Keratinocyte (primary cell): ENCODE measurements around the gene OTUD7B. TPM values are rescaled to one million over a fixed set of nuclear protein-coding genes. Genes with fewer than 3 reads are reported as not detected.
A peak's percentile ranks its signal among the peaks of the same experiment; 100 is the strongest.

Source experiments
- DNase-seq: peaks from one replicate; pipeline ENCODE4 v3.0.0-alpha.2; 2011; ENCODE audit warnings: low read depth, missing footprints, low spot score
- FAIRE-seq: peaks from 2 replicates; lab custom pipeline; 2011; peaks lifted over from hg19 to GRCh38; lab: Jason Lieb, UNC
- H2AFZ ChIP-seq: 2 replicates; pipeline ENCODE4 v1.6.0; 2012; ENCODE audit warnings: low read length, control low read depth, inconsistent platforms; ENCODE audit not compliant: control insufficient read depth
- H3K27ac ChIP-seq: 2 replicates; pipeline ENCODE4 v1.5.1; 2011; ENCODE audit warnings: low read length; ENCODE audit not compliant: control insufficient read depth, insufficient read depth
- H3K27me3 ChIP-seq: 3 replicates; pipeline ENCODE4 v1.6.0; 2011; ENCODE audit warnings: low read length; ENCODE audit not compliant: control insufficient read depth, insufficient read depth; ENCODE audit errors: extremely low read depth
- H3K36me3 ChIP-seq, 2 experiments: 2 replicates in 1 of 2; 3 replicates in 1 of 2; pipeline ENCODE4 v1.5.1; 2011; ENCODE audit warnings: low read length in 2 of 2, mild to moderate bottlenecking in 1 of 2; ENCODE audit not compliant: control insufficient read depth in 2 of 2, insufficient read depth in 2 of 2; ENCODE audit errors: extremely low read depth in 1 of 2
- H3K4me1 ChIP-seq: 3 replicates; pipeline ENCODE4 v1.5.1; 2011; ENCODE audit warnings: low read length; ENCODE audit not compliant: control insufficient read depth, insufficient read depth; ENCODE audit errors: extremely low read depth
- H3K4me2 ChIP-seq: 3 replicates; pipeline ENCODE4 v1.6.0; 2011; ENCODE audit warnings: low read depth, low read length; ENCODE audit not compliant: control insufficient read depth, insufficient read depth; ENCODE audit errors: extremely low read depth
- H3K4me3 ChIP-seq, 3 experiments: fragments of 200-600 bp in 1 of 3; sonication (generic) in 1 of 3; 2 replicates in 2 of 3; 3 replicates in 1 of 3; pipeline ENCODE4 v1.5.1; 2011 to 2016; ENCODE audit warnings: low read length in 3 of 3, mild to moderate bottlenecking in 3 of 3, control low read depth in 2 of 3, inconsistent platforms in 1 of 3, low read depth in 1 of 3, mixed read lengths in 1 of 3, mixed run types in 1 of 3, moderate library complexity in 1 of 3; ENCODE audit not compliant: control insufficient read depth in 2 of 3, insufficient read depth in 2 of 3; ENCODE audit errors: extremely low read depth in 1 of 3
- H3K79me2 ChIP-seq: 2 replicates; pipeline ENCODE4 v1.6.0; 2012; ENCODE audit warnings: low read length; ENCODE audit not compliant: control insufficient read depth, insufficient read depth
- H3K9ac ChIP-seq: 3 replicates; pipeline ENCODE4 v1.6.0; 2011; ENCODE audit warnings: low read length; ENCODE audit not compliant: control insufficient read depth, insufficient read depth; ENCODE audit errors: extremely low read depth
- H3K9me1 ChIP-seq: 3 replicates; pipeline ENCODE4 v1.6.0; 2011; ENCODE audit warnings: low read length; ENCODE audit not compliant: control insufficient read depth, insufficient read depth; ENCODE audit errors: extremely low read depth
- H3K9me3 ChIP-seq: 2 replicates; pipeline ENCODE4 v1.5.1; 2012; ENCODE audit warnings: low read depth, low read length; ENCODE audit not compliant: control insufficient read depth
- H4K20me1 ChIP-seq: 3 replicates; pipeline ENCODE4 v1.6.0; 2011; ENCODE audit warnings: low read length; ENCODE audit not compliant: control insufficient read depth, insufficient read depth; ENCODE audit errors: extremely low read depth
- EZH2 ChIP-seq: IDR thresholded peaks from one replicate; pipeline ENCODE4 v1.6.1; 2012; ENCODE audit warnings: inconsistent platforms, mild to moderate bottlenecking, low read length, moderate library complexity
- dilution Hi-C: fragments of 300-500 bp; cut with MboI; formaldehyde crosslinking; loops from one replicate; pipeline ENCODE4 v1.7.0; 2020; ENCODE audit warnings: low sequenced_read_pairs; ENCODE audit not compliant: extremely low pct_ligation_motif_present
- polyA plus RNA-seq, 5 experiments: library from polyadenylated mRNA; depleted of rRNA in 3 of 5; stranded (reverse) in 3 of 5; stranded (forward) in 1 of 5; unstranded in 1 of 5; fragments of >200 nt; gene quantifications; 1 replicate in 1 of 5; 2 replicates in 3 of 5; 3 replicates in 1 of 5; pipeline versions ENCODE4 v1.2.1 to v1.2.3, GENCODE V29; 2011 to 2012; ENCODE audit warnings: missing spikeins in 2 of 5, low read depth in 1 of 5, low replicate concordance in 1 of 5
- TF ChIP-seq, protein P1 (sequence below), 3 experiments: IDR thresholded peaks in 1 of 3; conservative IDR thresholded peaks in 1 of 3; optimal IDR thresholded peaks in 1 of 3; 2 replicates in 2 of 3; 3 replicates in 1 of 3; pipeline versions ENCODE3 to v1.5.1; 2011; ENCODE audit warnings: low read length in 3 of 3, mild to moderate bottlenecking in 3 of 3, moderate library complexity in 2 of 3, control low read depth in 1 of 3, inconsistent platforms in 1 of 3; ENCODE audit not compliant: insufficient read depth in 2 of 3; ENCODE audit errors: extremely low read depth in 1 of 3

OTUD7B gene
- polyA plus RNA-seq, 1 donor (not counting 4 experiments of a cell fraction or from before 2014, with no cell fraction given), result 8.7 TPM

GRCh38 chr1:150022357-150022756 lies 11.8 kb upstream of the OTUD7B start:
- FAIRE-seq (no peak), DNase-seq (peak; percentile 38)
- Histone ChIP-seq H3K4me1 (peaks cover 18% of the 10 kb centered on the region), H3K79me2 (no peaks in the 10 kb centered on the region), H4K20me1 (no peaks in the 10 kb centered on the region), H3K9me1 (no peaks in the 10 kb centered on the region), H3K4me2 (no peak overlapping the region), H2AFZ (no peak overlapping the region), H3K9ac (no peak overlapping the region), H3K4me3 (no peak overlapping the region), H3K9me3 (no peaks in the 10 kb centered on the region), H3K27ac (no peak overlapping the region), H3K36me3 (no peaks in the 10 kb centered on the region), H3K27me3 (no peaks in the 10 kb centered on the region)
- dilution Hi-C loops, result no loop called here
- TF ChIP-seq, protein P1, sequence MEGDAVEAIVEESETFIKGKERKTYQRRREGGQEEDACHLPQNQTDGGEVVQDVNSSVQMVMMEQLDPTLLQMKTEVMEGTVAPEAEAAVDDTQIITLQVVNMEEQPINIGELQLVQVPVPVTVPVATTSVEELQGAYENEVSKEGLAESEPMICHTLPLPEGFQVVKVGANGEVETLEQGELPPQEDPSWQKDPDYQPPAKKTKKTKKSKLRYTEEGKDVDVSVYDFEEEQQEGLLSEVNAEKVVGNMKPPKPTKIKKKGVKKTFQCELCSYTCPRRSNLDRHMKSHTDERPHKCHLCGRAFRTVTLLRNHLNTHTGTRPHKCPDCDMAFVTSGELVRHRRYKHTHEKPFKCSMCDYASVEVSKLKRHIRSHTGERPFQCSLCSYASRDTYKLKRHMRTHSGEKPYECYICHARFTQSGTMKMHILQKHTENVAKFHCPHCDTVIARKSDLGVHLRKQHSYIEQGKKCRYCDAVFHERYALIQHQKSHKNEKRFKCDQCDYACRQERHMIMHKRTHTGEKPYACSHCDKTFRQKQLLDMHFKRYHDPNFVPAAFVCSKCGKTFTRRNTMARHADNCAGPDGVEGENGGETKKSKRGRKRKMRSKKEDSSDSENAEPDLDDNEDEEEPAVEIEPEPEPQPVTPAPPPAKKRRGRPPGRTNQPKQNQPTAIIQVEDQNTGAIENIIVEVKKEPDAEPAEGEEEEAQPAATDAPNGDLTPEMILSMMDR (optimal IDR thresholded peaks at IDR 0.05 in 1 of 3, IDR thresholded peaks at IDR 0.05 in 1 of 3, conservative IDR thresholded peaks at IDR 0.05 in 1 of 3; ENCODE audit: extremely low read depth in 1 of 3, insufficient read depth in 2 of 3, low read length in 3 of 3), result peak; percentile 15 to 32 (median 25)
- TF ChIP-seq EZH2, result no peak

DNA sequence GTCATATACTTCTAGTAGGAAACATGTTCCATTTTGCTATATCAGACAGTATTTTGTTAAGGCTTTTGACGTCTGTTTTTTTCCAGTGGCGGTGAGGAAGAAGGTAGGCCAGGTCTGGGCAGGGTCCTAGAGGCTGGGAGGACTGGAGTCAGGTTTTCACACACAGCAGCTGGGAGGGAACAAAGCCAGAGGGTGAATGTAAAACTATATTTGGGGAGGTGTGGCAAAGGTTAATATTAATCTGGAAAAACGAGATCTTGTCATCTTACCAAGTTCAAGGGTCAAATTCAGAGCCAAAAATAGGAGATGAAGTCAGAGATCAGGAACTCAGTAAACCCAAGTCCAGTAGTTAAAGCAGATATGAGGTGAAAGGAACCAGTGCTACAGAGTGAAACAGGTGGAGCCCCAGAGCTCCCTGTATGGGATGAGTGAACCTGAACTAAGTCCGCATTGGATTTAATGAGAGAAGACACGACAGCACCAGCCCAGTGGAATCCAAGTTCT lies 10.7 kb upstream of the OTUD7B start:
- no peak for FAIRE-seq

More for the DNA sequence above, 10.7 kb upstream of the OTUD7B start:
- Histone ChIP-seq H3K4me3 (no peak overlapping the region), H3K79me2 (no peaks in the 10 kb centered on the region), H3K27me3 (no peaks in the 10 kb centered on the region), H3K9ac (no peak overlapping the region), H3K4me2 (no peak overlapping the region), H3K9me3 (no peaks in the 10 kb centered on the region), H3K4me1 (peaks cover 23% of the 10 kb centered on the region), H4K20me1 (no peaks in the 10 kb centered on the region), H2AFZ (no peak overlapping the region), H3K27ac (no peak overlapping the region), H3K36me3 (no peaks in the 10 kb centered on the region), H3K9me1 (no peaks in the 10 kb centered on the region)
- no peak for DNase-seq
- dilution Hi-C loops, result no loop called here
- no peak for TF ChIP-seq EZH2
- TF ChIP-seq, protein P1 (optimal IDR thresholded peaks at IDR 0.05 in 1 of 3, IDR thresholded peaks at IDR 0.05 in 1 of 3, conservative IDR thresholded peaks at IDR 0.05 in 1 of 3; ENCODE audit: extremely low read depth in 1 of 3, insufficient read depth in 2 of 3, low read length in 3 of 3), result no peak
